Measurements from ENCODE around the gene IBA57.

The IBA57 gene

DNA sequence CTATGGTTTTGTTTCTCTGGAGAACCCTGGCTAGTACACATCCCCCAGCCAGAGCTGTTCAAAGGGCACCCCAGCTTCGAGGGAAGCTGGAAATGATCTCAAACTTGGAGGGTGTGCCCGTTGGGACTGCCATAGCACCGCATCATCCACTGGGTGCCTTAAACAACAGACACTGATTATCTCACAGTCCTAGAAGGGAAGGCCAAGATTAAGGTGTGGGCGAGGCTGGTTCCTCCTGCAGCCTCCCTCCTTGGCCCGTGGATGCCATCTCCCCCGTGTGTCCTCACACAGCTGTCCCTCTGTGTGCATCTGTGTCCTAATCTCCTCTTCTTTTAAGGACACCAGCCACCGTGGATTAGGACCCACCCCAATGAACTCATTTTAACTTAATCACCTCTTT is 4.2 kb upstream of the IBA57 start:
- Histone ChIP-seq H3K4me3 (ENCODE audit: low read depth, low read length) (no peak overlapping the region), H3K4me1 (peaks cover 8% of the 10 kb centered on the region; the same call in 1 of the 2 replicates), H3K36me3 (no peaks in the 10 kb centered on the region), H3K9me3 (no peaks in the 10 kb centered on the region), H3K27me3 (no peaks in the 10 kb centered on the region)
- no peak for DNase-seq
- TF ChIP-seq, protein P1, sequence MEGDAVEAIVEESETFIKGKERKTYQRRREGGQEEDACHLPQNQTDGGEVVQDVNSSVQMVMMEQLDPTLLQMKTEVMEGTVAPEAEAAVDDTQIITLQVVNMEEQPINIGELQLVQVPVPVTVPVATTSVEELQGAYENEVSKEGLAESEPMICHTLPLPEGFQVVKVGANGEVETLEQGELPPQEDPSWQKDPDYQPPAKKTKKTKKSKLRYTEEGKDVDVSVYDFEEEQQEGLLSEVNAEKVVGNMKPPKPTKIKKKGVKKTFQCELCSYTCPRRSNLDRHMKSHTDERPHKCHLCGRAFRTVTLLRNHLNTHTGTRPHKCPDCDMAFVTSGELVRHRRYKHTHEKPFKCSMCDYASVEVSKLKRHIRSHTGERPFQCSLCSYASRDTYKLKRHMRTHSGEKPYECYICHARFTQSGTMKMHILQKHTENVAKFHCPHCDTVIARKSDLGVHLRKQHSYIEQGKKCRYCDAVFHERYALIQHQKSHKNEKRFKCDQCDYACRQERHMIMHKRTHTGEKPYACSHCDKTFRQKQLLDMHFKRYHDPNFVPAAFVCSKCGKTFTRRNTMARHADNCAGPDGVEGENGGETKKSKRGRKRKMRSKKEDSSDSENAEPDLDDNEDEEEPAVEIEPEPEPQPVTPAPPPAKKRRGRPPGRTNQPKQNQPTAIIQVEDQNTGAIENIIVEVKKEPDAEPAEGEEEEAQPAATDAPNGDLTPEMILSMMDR (IDR thresholded peaks at IDR 0.05; ENCODE audit: low read depth, low read length): no peak

- Histone ChIP-seq H3K27me3 (no peaks in the 10 kb centered on the region), H3K4me3 (ENCODE audit: low read depth, low read length) (no peak overlapping the region), H3K36me3 (no peaks in the 10 kb centered on the region), H3K9me3 (no peaks in the 10 kb centered on the region), H3K4me1 (peaks cover 8% of the 10 kb centered on the region; the same call in 1 of the 2 replicates)
- no peak for DNase-seq
- TF ChIP-seq, protein P1 (IDR thresholded peaks at IDR 0.05; ENCODE audit: low read depth, low read length): no peak
Observed at GRCh38 chr1:228161866-228162265, 3.7 kb upstream of the IBA57 start.

GRCh38 chr1:228162286-228163006 is 3.2 kb upstream of the IBA57 start:
- H3K36me3 ChIP-seq: no peaks in the 10 kb centered on the region
- H3K4me1 ChIP-seq: peaks cover 8% of the 10 kb centered on the region; the same call in 1 of the 2 replicates
- no peak overlapping the region for H3K4me3 ChIP-seq (ENCODE audit: low read depth, low read length)
- H3K9me3 ChIP-seq: no peaks in the 10 kb centered on the region
- TF ChIP-seq, protein P1 (IDR thresholded peaks at IDR 0.05; ENCODE audit: low read depth, low read length): peak; percentile 5; the same call in 1 of the 2 replicates
- peak; percentile 48 for DNase-seq
- H3K27me3 ChIP-seq: no peaks in the 10 kb centered on the region

DNA sequence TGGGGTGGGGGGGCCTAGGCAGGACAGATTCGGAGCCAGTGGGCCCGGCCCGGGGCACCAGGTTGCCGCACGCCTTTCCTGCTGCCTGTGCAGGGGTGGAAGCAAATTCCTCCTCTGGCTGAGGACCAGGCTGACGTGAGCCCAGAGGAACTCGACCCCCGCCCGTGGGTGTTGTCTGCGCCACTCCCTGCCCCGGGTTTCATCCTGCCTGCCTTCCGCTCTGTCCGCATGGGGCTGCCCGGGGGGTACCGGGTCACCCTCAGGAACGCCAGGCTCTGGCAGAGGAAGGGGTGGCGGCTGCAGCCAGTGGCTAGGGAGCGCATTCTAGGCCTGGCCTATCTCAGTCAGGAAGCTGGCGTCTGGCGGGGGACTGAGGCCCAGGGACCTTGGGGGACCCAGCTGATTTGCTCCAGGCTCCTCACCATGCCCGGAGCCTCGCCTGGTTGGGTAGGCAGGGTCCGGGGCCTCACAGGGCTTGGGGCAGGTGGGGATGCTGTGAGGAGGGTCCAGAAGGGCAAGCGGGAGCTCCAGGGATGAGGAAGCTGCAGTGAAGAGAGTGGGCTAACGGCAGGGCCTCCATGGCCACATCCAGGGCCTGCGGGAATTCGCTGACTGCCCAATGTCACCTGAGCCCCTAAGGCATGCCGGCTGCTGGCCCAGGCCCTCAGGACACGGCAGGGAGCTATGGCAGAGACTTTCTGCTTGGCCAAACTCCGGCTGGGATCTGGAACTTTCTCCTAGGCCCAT is 2.4 kb upstream of the IBA57 start:
- H3K4me3 ChIP-seq (ENCODE audit: low read depth, low read length): no peak overlapping the region
- no peaks in the 10 kb centered on the region for H3K9me3 ChIP-seq
- peaks cover 8% of the 10 kb centered on the region; the same call in 1 of the 2 replicates for H3K4me1 ChIP-seq
- no peaks in the 10 kb centered on the region for H3K27me3 ChIP-seq
- no peaks in the 10 kb centered on the region for H3K36me3 ChIP-seq
- DNase-seq: no peak
- TF ChIP-seq, protein P1 (IDR thresholded peaks at IDR 0.05; ENCODE audit: low read depth, low read length): no peak

GRCh38 chr1:228163776-228164519 is 1.7 kb upstream of the IBA57 start:
- Histone ChIP-seq H3K4me1 (peaks cover 8% of the 10 kb centered on the region; the same call in 1 of the 2 replicates), H3K4me3 (ENCODE audit: low read depth, low read length) (no peak overlapping the region), H3K9me3 (no peaks in the 10 kb centered on the region), H3K27me3 (no peaks in the 10 kb centered on the region), H3K36me3 (no peaks in the 10 kb centered on the region)
- DNase-seq: no peak
- TF ChIP-seq, protein P1 (IDR thresholded peaks at IDR 0.05; ENCODE audit: low read depth, low read length): no peak
